ENCODE measurements around the gene DNAAF6. TPM values are rescaled to one million over a fixed set of nuclear protein-coding genes. Genes with fewer than 3 reads are reported as not detected.

DNAAF6 gene
- total RNA-seq, 2 experiments from 2014 or later, result not detected

GRCh38 chrX:107207943-107208342, 1.5 kb downstream of the DNAAF6 start:
- BruUV-seq (replicated peaks), result no TSS peak
- CTCF ChIA-PET (ENCODE audit: unreplicated experiment), result no interaction called here

GRCh38 chrX:107213477-107213876, 7.1 kb downstream of the DNAAF6 start:
- Histone ChIP-seq H3K79me2 (ENCODE audit: insufficient read depth, low read depth, low read length) (no peaks in the 10 kb centered on the region), H4K20me1 (ENCODE audit: insufficient read depth, low read length) (no peaks in the 10 kb centered on the region), H2AFZ (ENCODE audit: low read length) (no peak overlapping the region), H3K4me1 (ENCODE audit: insufficient read depth, low read length, poor library complexity, severe bottlenecking) (no peaks in the 10 kb centered on the region), H3K27ac (ENCODE audit: low read depth, low read length, poor library complexity, severe bottlenecking) (no peak overlapping the region), H3K36me3 (ENCODE audit: insufficient read depth, low read length) (no peaks in the 10 kb centered on the region), H3K9me2 (ENCODE audit: insufficient read depth, low read length) (no peaks in the 10 kb centered on the region), H3K4me3 (ENCODE audit: low read depth, low read length, poor library complexity, severe bottlenecking) (no peak overlapping the region), H3K9me3 (ENCODE audit: low read length) (no peaks in the 10 kb centered on the region), H3K4me2 (ENCODE audit: low read length) (no peak overlapping the region)
- intact Hi-C loops (cut with micrococcal nuclease; ENCODE audit: unreplicated experiment), result no loop called here
- POLR2A ChIA-PET, result interaction anchor here (0.6 kb wide), 1 partner anchor 31 kb away, joined by 3 read pairs; no protein-coding TSS in a partner anchor
- TF ChIP-seq CTCF (conservative IDR thresholded peaks at IDR 0.05; ENCODE audit: low read length) (no peak), EZH2phosphoT487 (IDR thresholded peaks at IDR 0.05; ENCODE audit: borderline replicate concordance, low read depth, low read length) (no peak)
- no TSS peak for BruUV-seq (replicated peaks)
- CTCF ChIA-PET (ENCODE audit: unreplicated experiment), result no interaction called here
- no peak for DNase-seq (ENCODE audit: low spot score)

More at GRCh38 chrX:107207943-107208342, 1.5 kb downstream of the DNAAF6 start:
- no peak for DNase-seq (ENCODE audit: low spot score)
- Histone ChIP-seq H4K20me1 (ENCODE audit: insufficient read depth, low read length) (no peaks in the 10 kb centered on the region), H3K4me1 (ENCODE audit: insufficient read depth, low read length, poor library complexity, severe bottlenecking) (no peaks in the 10 kb centered on the region), H3K9me2 (ENCODE audit: insufficient read depth, low read length) (no peaks in the 10 kb centered on the region), H3K36me3 (ENCODE audit: insufficient read depth, low read length) (no peaks in the 10 kb centered on the region), H3K4me3 (ENCODE audit: low read depth, low read length, poor library complexity, severe bottlenecking) (no peak overlapping the region), H3K27ac (ENCODE audit: low read depth, low read length, poor library complexity, severe bottlenecking) (no peak overlapping the region), H2AFZ (ENCODE audit: low read length) (no peak overlapping the region), H3K79me2 (ENCODE audit: insufficient read depth, low read depth, low read length) (no peaks in the 10 kb centered on the region), H3K9me3 (ENCODE audit: low read length) (no peaks in the 10 kb centered on the region), H3K4me2 (ENCODE audit: low read length) (no peak overlapping the region)
- intact Hi-C loops (cut with micrococcal nuclease; ENCODE audit: unreplicated experiment), result loop anchor here (5.0 to 10.0 kb wide), 3 partner anchors 91 to 417 kb away; partner anchors contain the start of genes PRPS1 and RBM41
- POLR2A ChIA-PET, result no interaction called here
- TF ChIP-seq CTCF (conservative IDR thresholded peaks at IDR 0.05; ENCODE audit: low read length) (no peak), EZH2phosphoT487 (IDR thresholded peaks at IDR 0.05; ENCODE audit: borderline replicate concordance, low read depth, low read length) (no peak)

- Histone ChIP-seq H4K20me1 (ENCODE audit: insufficient read depth, low read length) (no peaks in the 10 kb centered on the region), H3K79me2 (ENCODE audit: insufficient read depth, low read depth, low read length) (no peaks in the 10 kb centered on the region), H3K9me2 (ENCODE audit: insufficient read depth, low read length) (no peaks in the 10 kb centered on the region), H3K4me3 (ENCODE audit: low read depth, low read length, poor library complexity, severe bottlenecking) (no peak overlapping the region), H3K36me3 (ENCODE audit: insufficient read depth, low read length) (no peaks in the 10 kb centered on the region), H3K4me2 (ENCODE audit: low read length) (no peak overlapping the region), H2AFZ (ENCODE audit: low read length) (no peak overlapping the region), H3K4me1 (ENCODE audit: insufficient read depth, low read length, poor library complexity, severe bottlenecking) (no peaks in the 10 kb centered on the region), H3K9me3 (ENCODE audit: low read length) (no peaks in the 10 kb centered on the region), H3K27ac (ENCODE audit: low read depth, low read length, poor library complexity, severe bottlenecking) (no peak overlapping the region)
- ChIA-PET CTCF (ENCODE audit: unreplicated experiment) (no interaction called here), POLR2A (no interaction called here)
- no peak for TF ChIP-seq EZH2phosphoT487 (IDR thresholded peaks at IDR 0.05; ENCODE audit: borderline replicate concordance, low read depth, low read length)
- intact Hi-C loops (cut with micrococcal nuclease; ENCODE audit: unreplicated experiment), result no loop called here
- DNase-seq (ENCODE audit: low spot score), result no peak
- no TSS peak for BruUV-seq (replicated peaks)
Observed at GRCh38 chrX:107226757-107227156, 20.3 kb downstream of the DNAAF6 start.

Data from OCI-LY7 (cell line).